Measurements from ENCODE around the gene ACSL6. TPM values are rescaled to one million over a fixed set of nuclear protein-coding genes. Genes with fewer than 3 reads are reported as not detected.
A peak's percentile ranks its signal among the peaks of the same experiment; 100 is the strongest.

ACSL6 gene
- total RNA-seq, 1 donor from 2014 or later, result 2.5 TPM

DNA sequence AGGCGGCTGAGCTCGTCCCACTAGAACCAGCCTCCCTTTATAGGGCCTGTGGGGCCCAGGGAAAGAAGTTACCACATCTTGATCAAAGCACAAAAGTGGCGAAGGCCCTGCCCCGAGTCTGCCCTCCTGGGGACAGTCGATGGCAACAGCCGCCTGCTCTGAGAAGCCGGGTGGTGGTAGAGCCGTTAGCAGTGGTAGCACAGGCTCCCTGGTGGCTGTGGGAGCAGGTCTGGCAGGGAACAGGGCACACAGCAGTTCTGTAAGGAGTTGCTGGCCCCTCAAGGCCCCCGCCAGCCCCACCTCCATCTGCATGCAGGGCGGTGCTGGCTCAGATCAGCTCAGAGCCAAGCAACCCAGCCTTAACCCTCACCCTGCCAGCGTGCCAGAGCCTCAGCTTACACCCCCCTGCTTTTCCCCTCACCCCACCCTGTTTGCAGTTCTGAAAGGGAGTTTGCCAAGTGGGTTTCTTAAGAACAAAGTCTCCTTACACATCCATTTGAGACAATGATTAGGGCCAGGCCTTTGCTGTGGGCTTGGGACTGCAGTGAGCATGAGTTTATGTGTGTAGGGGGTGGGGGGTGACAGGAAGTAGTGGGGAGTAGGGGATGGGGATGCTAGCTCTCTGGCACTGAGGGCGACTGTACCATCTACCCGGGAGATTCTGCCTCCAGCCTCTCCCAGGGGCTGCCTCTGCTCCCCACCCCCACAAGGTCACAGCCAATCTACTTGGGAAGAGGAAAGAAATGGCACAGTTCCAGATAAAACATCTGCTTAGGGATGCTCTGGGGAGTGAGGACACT, 11.8 kb downstream of the ACSL6 start:
- no peak for DNase-seq

DNA sequence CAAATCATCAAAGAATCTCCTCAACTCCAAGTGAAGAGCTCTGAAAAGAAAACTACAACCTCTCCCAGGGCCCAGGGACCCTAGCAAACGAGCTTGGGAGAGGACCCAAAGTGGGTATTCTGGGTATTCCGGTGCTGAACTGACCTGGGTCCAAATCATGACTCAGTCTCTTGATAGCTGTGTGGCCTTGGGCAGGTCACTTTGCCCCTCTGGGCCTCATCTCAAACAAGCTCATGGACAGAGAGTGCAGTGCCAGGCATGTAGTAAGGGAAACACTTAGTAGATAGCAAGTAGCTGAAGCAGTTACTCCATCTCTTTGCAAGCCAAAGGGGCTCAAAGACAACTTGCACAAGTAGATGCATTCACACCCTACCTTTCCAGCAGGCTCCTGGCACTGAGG, 12.4 kb downstream of the ACSL6 start:
- no peak for DNase-seq

DNA sequence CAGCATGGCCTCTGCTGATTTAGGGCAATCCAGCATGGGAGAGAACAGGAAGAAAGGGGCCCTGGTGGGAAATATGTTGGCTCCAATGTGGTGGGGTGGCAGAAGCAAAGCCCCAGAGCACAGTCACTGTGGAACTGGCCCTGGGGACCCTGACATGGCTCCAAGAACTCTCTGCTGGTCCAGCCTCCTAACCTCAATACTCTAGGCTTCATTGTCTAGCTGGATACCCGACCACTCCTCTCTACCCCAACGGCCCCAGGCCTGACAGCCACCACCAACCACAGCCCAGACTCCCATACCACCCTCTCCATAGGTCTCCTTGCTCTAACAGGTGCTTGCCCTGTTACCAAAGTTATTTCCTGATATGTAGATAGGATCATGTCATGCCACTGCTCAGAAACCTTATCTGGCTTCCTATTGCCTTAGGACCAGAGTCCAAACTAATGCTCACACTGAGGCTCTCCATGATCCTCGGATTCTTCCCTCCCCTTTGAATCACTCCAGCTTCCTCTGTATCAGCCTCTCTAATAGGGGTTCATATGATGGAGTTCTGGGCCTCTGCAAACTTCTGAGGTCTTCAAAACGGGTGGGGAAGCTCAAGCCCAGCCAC, 12.9 kb downstream of the ACSL6 start:
- DNase-seq, result no peak

DNA sequence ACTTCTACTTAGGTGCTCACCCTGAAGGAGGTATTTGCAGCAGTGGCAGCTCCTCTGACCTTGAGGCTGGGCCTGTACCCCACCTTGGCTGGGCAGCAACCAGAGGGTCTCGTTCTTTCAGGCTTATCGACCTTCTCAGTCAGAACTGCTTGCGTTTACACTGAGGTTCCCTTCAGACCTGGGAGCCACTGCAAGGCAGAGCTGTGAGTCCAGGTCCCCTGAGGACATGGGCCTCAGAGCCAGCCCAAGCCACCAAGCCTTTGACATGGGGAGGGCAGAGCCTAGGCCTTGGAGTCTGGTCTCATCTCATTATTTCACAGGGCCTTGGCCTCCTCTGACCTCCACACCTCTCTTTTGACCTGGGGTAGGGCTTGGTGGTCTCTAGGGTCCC, 13.7 kb downstream of the ACSL6 start:
- no peak for DNase-seq

DNA sequence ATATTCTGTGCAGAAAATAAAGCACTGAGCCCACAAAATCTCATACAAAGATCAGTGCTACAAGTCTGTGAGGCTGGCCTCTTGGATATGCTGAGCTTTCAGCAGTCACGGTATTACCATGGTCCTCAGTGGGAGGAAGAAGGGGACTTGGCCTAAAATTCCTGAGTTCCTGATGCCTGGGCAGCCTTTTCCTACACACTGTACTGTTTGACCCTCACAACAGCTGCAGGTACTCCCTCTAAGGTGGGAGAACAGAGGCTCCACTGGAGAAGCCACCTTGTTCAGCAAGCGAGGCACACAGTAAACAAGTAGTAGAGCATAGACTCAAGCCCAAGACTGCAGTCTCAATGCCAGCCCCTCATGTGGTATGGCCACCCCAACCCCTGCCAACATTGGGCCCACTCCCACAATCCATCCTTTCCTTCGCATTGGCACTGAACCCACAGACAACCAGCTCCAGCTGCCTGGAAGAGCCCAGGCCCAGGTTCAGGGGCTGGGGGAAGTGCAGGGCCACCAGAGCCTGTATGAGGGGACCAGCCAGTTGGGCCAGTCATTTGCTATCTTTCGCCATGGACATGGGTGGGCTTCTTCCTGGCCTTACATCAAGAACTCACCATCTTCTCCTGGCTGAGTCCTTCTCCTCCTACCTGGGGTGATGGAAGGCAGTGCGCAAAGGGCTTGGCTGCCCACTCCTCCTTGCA, 14.3 kb downstream of the ACSL6 start:
- DNase-seq, result no peak

DNA sequence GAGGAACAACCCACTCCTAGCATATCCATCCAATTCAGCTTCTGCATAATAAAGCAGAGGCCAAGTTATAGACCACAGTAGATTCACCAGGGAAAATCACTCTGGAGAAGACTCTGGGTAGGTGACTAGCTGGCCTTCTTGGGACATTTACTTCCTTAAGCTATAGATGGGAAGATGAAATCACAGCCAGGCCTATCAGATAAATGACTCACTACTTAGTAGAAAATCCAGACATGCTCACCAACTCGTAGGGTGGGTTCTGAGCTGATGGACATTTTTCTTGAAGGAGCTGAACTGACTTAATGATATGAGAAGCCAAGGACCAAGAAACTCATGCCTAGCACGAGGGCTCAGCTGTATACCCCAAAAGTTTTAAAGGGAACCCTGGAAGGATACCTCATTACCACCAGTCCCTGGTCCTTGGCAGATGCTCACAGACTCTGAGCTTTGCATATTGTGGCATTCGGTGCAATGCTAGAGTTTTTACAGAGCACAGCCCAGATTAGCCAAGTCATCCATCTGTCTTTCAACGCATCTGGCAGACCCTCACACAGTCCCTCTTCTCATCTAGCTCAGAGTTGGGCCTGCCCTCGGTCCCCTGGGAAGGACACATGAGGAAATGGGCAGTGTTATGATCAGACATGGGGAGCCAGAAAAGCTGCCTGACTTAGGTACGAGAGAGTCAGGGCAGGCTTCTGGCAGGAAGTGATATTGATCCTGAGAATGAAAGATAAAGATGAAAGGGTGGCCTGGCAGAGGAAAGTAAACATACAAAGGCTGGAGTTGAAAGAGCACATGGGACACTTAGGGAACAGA, 15.0 kb downstream of the ACSL6 start:
- no peak for DNase-seq

DNA sequence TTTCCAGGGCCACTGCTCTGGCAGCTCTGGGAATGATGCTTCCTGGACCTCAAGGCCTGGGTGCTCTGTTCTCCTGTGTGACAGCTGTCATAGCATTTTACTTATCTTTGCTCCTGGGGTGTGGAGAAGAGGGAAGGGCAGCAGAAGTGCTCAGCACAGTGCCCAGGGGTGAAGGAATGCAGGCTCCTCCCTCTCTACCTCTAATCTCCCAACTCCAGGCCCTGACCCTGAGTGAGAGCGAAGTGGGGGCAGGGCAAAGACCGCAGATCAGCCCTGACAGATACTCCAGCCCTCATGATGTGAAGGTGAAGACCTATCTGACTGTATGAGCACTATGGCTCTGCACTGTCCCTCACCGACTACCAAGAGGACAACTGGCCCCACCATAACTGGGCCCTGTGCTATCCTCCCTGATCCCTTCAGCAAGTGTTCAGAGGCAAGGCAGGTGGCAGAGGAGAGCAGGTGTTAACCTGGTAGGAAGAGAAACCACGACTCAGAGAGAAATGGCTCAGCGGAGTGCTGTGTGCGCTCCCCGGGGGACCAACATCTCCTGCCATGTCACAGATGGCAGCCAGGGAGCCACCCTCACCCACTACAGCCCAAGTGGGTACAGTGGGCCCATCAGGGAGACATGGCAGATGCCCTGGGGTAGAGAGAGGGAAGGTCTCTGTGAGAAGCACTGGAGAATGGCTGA, 16.8 kb downstream of the ACSL6 start:
- peak; percentile 9 for DNase-seq

DNA sequence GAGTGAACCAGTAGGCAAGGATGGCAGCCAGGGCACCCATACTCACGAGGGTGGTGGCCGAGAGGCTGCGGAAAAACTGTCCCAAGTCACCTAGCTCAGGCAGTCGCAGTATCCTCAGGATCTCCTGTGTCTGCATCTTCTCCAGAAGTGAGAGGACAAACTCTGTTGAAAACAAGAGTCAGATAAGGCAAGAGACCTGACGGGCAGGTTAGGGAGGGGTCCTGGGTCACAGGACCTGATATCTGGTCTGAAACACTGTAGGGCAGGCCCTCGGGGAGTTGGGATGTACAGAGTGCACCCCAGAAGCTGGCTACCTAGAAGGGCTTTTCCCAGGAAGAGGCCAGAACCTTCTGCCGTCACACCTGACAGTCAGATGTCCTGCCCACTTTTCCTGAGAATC, 17.4 kb downstream of the ACSL6 start:
- DNase-seq, result no peak

DNA sequence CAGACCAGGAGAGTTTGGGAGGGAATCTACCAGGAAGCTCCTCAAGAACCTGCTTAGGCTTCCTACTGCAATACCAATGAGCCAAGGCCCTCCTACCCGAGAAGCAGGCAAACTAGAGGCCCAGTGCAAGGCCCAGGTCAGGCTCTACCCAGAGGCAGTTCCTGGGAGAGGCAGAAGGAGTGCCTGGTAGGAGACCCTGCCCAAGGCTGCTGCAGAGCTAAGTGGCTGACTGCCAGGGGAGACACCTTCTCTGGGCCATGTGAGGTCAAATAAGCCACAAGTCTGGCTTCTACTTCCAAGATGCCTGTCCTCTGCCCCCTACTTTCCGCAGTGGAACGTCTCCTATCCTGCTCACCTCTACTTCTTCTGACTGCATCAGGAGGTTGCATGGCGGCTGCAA, 17.8 kb downstream of the ACSL6 start:
- DNase-seq, result no peak

DNA sequence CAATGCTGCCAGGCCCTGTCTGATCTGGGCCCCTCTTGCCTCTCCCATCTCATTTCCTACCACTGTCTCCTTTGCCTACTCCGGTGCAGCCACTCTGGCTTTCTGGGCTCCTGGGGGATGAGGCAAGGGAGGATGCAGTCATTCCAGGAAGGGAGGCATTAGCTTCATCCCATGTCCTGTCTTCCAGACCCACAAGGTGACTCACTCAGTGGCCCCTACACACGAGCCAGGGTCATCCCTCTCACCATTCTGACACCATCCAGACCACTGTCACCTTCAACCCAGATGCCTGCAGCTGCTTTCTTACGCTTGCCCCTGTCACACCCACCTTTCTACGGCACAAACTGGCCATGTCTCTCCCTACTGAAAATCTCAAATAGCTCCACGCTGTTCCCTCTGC, 19.1 kb downstream of the ACSL6 start:
- DNase-seq, result no peak

DNA sequence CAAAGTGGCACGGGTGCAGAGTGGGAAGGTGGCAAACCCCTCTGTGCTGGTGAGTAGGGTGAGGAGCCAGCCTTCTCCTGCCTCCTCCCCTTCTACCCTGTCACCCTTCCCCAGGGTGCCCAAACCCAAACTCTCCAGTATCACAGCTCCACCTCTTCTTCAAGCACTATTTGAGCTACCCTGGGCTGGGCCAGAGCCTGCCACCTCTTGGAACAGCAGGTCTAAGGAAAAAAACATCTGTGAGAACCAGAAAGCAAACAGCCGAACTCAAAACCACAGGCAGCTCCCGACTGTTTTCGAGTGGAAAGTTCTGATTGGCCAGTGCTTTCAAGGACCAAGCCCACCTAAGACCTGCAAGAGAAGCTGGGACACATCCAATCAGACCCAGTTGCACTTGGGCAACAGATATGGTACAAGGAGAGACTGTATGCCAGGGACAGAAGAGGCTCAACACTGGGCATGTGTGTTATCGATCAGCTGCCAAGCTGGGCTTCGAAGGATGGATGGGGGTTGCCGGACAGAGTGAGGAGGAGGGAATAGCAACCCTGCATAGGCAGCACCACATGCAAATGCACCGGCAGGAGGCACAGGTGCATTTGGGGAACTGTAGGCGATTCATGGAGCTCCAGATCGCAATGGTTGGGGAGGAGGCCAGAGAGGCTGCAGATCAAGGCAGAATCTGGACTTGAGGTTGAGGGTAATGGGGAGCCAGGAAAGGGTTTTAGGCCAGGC, 19.7 kb downstream of the ACSL6 start:
- no peak for DNase-seq

DNA sequence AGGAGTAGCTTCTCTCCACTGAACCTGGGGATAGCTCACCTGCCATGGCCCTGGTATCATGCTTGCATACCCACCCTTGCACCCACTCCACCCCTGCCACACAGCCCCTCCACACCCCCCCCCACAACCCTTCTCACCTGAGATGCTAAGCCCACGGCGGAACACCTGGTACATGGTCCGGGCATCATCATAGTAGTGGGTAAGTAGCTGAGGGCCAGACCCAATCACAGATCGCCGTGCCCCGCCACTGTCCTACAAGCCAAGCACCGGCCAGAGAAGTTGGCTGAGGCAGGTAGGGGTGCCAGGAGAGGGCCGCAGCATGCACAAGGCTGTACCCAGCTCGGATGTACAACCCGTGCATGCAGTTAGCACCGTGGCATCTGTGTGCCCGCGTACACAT, 20.7 kb downstream of the ACSL6 start:
- no peak for DNase-seq

DNA sequence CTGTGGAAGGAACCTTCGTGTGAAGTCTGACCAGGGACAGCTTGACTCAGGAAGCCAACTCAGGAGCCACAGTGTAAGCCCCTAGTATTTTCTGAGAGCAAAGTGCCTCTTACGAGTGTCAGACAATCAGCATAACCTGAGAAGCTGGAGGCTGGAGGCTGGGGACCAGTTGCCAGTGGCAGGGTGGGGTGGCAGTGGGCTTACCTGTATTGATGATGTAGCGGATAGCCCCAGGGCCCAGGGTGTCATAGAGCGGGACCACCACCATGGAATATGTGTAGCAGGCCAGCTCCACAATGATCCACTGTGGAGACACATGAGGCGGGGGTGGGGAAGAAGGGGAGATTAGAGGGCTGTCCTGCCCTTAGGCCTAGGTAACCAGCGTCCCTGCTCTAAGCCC, 22.9 kb downstream of the ACSL6 start:
- no peak for DNase-seq

DNA sequence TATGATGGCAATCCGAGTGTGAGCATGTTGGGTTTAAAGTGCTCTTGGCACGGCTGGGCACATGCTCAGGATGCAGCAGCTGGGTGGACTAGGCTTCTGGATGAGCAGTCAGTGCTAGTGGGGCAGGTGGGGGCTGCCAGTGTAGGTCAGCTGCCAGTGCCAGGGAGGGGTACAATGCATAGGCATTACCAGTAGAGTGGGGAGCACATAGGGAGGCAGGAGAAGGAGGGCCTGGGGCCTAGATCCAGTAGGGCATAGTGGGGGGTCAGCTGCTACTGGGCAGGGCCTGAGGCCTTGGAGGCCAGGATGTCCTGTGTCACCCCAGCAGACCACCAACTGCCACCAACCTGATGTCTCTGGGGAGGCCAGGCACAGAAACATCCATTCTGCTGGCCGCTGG, 24.2 kb downstream of the ACSL6 start:
- no peak for DNase-seq

DNA sequence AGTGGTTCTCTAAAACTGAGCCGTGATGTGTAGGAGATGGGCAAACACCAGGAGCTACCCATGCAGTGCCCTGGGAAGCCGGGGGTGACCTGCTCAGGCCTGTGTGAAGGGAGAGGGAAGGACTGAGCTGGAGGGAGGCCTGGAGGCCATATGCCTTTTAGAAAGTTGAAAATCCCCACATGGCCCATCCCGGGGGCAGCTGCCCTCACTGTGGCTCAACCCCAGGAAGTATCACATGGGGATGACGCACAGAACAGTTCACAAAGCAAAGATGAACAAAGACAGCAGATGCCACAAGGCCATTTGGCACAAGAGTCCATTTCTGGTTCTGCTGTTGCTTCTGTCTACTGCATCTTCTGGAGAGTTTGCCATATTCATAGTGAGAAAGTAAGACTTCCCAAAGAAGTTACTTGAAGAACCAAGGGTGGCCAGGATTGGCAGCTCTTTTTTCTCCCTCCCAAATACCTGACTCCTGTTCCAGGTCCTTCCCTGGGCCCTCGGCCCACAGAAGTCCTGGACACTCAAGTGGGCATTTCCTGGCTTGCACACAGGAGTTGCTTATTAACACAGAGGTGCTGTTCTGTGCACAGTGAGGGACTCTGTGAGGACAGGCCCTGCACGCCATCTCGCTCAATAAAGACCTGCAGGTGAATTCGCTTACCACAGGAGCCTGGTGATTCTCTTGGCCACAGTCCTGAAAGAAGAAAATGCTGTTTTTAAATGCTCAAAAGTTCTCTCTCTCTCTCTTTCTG, 25.1 kb downstream of the ACSL6 start:
- DNase-seq, result no peak

DNA sequence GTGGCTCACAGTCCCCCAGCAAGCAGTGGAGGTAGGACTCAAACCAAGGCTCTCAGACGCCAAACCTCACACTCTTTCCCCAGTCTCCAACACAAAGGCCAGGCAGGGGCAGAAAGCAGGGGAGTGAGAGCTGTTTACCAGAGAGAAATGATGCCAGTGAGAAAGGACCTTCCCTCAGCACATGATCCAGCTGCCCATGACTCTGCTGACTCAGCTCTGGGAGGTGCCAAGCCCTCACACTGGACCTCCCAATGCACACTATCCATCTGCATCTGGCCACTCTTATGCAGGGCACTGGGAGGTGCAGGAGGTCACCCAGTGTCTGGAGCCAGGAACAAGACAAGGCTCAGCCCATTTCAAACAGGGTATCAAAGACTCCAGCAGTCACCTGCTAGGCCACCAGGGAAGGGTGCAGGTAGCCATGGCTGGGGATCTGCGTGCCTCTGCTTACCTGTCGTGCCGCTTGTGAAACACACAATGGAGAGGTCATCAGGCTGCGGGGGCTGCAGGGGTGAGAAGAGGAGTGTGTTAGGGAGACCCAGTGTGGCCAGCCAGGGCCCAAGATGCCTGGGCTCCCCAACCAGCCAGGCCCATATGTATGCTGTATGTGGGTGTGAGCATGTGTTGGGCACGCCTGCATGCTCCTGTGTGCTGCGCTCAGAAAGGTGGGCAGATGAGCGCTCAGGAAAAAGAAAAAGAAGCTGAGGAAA, 26.3 kb downstream of the ACSL6 start:
- DNase-seq, result no peak

DNA sequence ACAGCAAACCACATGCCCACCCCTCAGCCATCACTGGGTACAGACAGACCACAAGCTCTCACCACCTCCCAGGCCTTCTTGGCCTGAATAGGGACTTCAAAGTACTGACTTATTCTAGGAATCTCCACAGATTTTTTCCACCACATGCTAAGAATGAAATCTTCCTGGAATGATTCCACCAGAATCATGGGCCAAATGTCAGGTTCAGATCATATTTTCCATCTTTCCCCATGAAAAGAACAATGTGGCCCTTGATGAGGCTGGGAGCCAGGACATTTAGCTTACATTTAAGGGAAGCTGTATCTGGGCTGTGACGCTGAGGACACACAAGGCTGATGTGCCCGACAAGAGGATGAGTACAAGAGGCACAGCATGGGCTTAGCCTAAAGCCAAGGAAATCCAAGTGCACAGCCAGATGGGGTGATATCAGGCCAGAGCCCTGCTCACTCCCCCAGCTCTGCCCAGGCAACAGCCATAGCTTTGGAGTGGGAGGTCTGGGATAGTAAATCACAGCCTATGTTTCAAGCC, 28.1 kb downstream of the ACSL6 start:
- DNase-seq, result peak; percentile 13

DNA sequence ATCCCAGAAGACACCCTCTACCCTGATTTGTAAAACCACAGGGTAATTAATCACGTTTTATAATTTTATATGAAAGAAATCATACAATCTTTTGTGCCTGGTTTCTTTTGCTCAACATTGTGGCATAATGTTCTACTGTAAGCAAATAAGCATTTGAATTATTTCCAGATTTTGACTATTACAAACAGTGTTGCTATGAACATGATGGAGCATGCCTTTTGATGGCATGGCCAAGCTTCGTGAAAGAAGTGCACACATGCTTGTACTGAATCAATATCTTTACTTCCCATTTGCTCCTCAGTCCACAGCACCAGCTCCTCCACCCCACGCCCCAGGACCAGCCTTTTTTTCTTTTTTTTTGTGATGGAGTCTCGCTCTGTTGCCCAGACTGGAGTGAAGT, 29.9 kb downstream of the ACSL6 start:
- DNase-seq, result no peak

DNA sequence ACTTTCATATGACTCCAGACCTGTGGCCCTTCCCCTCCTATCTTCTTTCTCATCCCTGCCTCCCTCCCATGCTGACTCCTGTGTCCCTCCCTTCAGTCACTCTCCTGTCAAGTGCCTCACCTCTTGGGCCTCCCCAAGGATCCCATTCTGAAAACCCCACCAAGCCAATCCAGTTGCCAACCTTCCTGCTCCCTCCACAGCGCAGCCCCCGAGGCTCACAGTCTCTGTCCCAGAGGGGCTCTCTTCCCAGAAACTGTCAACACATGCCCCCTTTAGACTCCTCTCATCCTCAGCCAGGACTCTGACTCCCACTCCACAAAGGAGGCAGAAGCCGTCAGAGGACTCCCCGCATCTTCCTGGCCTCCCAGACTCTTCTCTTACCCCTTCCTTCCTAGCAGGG, 30.8 kb downstream of the ACSL6 start:
- no peak for DNase-seq

DNA sequence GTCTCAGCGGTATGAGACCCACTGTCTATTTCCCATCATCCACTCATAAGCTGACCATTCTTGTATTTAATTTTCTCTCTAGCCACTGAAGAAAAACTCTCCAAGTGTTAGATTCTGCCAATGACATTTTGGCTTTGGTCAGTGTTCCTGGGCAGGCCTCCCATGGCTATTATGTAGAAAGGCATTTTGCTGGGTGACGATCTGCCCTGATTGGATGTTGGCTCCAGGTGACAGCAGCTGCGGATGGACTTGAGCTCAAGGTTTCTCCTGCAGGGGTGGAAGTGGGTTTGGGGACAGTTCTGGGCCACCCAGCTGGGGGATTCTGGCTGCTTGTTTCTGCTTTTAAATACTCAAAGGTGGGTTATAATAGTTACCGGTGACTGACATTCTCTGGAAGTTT, 31.6 kb downstream of the ACSL6 start:
- DNase-seq, result no peak

Measured in tongue (tissue), 2 donors.